ENCODE data around the gene CSNK1E.

DNA sequence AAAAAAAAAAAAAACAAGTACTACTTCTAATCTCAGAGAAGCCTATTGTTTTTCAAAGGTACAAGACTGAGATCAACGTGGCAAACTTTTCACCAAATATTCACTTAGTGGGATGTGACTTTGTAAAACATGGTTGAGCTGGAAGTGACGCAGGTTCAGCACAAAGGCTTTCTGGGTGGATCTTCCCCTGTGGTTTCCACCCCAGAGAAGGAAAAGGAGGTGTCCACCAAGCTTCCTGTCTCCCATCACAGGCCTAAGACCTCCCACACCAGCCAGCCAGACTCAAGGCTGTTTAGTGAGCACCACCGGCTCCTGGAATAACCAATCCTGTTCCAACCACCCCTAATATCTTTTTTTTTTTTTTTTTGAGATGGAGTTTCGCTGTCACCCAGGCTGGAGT, 50.1 kb downstream of the CSNK1E start:
- TF ChIP-seq FOXP2 (optimal IDR thresholded peaks at IDR 0.05; ENCODE audit: borderline replicate concordance, extremely low read depth, extremely low read length, insufficient read depth): no peak
- no peak for TF ChIP-seq POLR2AphosphoS5 (IDR thresholded peaks at IDR 0.05; ENCODE audit: low read depth, low read length)
- TF ChIP-seq SIN3A (IDR thresholded peaks at IDR 0.05; ENCODE audit: borderline replicate concordance, insufficient read depth, low read length): no peak

All from PFSK-1 (cell line).